Heart right ventricle (tissue), 16 donors: ENCODE data around the gene ITIH5. TPM values are rescaled to one million over a fixed set of nuclear protein-coding genes. Genes with fewer than 3 reads are reported as not detected.

Experiments used
- ATAC-seq, 8 donors: fragments of 200-7000 bp; cut with Tn5 transposase; one replicate each; pipeline ENCODE4 v1.9.1; 2020; ENCODE audit warnings: mild to moderate bottlenecking in 8 of 8, moderate library complexity in 8 of 8, moderate number of reproducible peaks in 1 of 8
- DNase-seq, 2 donors: peaks; one replicate each; pipeline ENCODE4 v3.0.0-alpha.2; 2020
- H3K27ac ChIP-seq, 10 donors: fragments of 200-600 bp; sonication (generic) in 2 of 10; one replicate each; pipeline versions ENCODE4 v1.5.0 to v1.8.0; 2020 to 2022; ENCODE audit warnings: mild to moderate bottlenecking in 3 of 10
- H3K27me3 ChIP-seq, 7 donors: fragments of 200-600 bp; one replicate each; pipeline ENCODE4 v1.8.0; 2021 to 2022; ENCODE audit warnings: mild to moderate bottlenecking in 2 of 7
- H3K36me3 ChIP-seq, 9 donors: fragments of 200-600 bp; sonication (generic) in 1 of 9; one replicate each; pipeline versions ENCODE4 v1.5.0 to v1.8.0; 2020 to 2022; ENCODE audit warnings: mild to moderate bottlenecking in 2 of 9
- H3K4me1 ChIP-seq, 9 donors: fragments of 200-600 bp; sonication (generic) in 1 of 9; one replicate each; pipeline versions ENCODE4 v1.5.0 to v1.8.0; 2020 to 2022; ENCODE audit warnings: mild to moderate bottlenecking in 4 of 9
- H3K4me3 ChIP-seq, 10 donors: fragments of 200-600 bp; sonication (generic) in 2 of 10; one replicate each; pipeline versions ENCODE4 v1.5.0 to v1.8.0; 2020 to 2022; ENCODE audit warnings: mild to moderate bottlenecking in 7 of 10, moderate library complexity in 2 of 10
- H3K9me3 ChIP-seq, 11 donors: fragments of 200-600 bp in 10 of 11; sonication (generic) in 2 of 11; one replicate each; pipeline versions ENCODE4 v1.5.0 to v1.8.0; 2013 to 2022; ENCODE audit warnings: mild to moderate bottlenecking in 2 of 11, control low read depth in 1 of 11, moderate library complexity in 1 of 11
- CTCF ChIP-seq, 9 donors: fragments of 200-600 bp; sonication (generic) in 2 of 9; IDR thresholded peaks; one replicate each; pipeline versions ENCODE4 v1.5.0 to v1.8.0; 2021 to 2022; ENCODE audit warnings: antibody characterized with exemption in 9 of 9, mild to moderate bottlenecking in 5 of 9, moderate library complexity in 1 of 9
- WGBS, 2 donors: extraction: QIAGEN DNeasy Blood & Tissue Kit; methylation state at CpG; one replicate each; pipeline ENCODE4 v1.1.7; 2013; ENCODE audit warnings: inconsistent platforms in 1 of 2; 5-methylcytosine and 5-hydroxymethylcytosine counted together
- intact Hi-C, 10 donors: fragments of 100-400 bp; cut with DNase I; formaldehyde crosslinking; loops; one replicate each; pipeline versions ENCODE4 v1.11.1 to v1.14.2; 2022
- polyA plus RNA-seq, 2 donors: library from polyadenylated mRNA; stranded (reverse); fragments of 200-250 nt; gene quantifications; one replicate each; pipeline ENCODE4 v1.2.3, GENCODE V29; 2013
- total RNA-seq, 10 donors: library from RNA; stranded (reverse); fragmentation: NEBNext Ultra II Directional in 3 of 10; extraction: Animal tissue kit (Norgen Biotek cat#: 25700) in 3 of 10; gene quantifications; one replicate each; pipeline versions ENCODE4 v1.2.1 to v1.2.4, GENCODE V29; 2021 to 2023
- donor health status: Arrhythmogenic right ventricular cardiomyopathy.
- donor health status: ischemic (EF 13 %, LVEDD 7.1; RV severe dilation, severe dysfunction).
- donor health status: healthy with polysubstance abuse.
- donor health status: DM: no; HTN: yes; CAD: no.
- donor health status: DM: no; HTN: no; CAD: no.
- donor health status: ischemic (EF 25% LVEDD 6.9; RV normal size, moderate dysfunction).
- donor health status: ischemic (EF 25% LVEDD 5.7; RV mildly dilated, moderate dysfunction).
- donor health status: healthy.
- donor health status: DM: yes; HTN: yes; CAD: no.
- donor health status: Ischemic cardiomyopathy.
- donor health status: ischemic (EF 35%, LVEDD 5.7; RV mildly dilated, moderate dysfunction).
- donor health status: nonischemic (EF 11% LVEDD 7.7; RV severe dilation, severe dysfunction).
- donor health status: DM: yes; HTN: yes; CAD: no.
- donor health status: PGD.
- donor health status: ischemic (EF 29% LVEDD 5.4; RV normal size, mild dysfunction).
- donor health status: nonischemic (EF 23%, LVEDD 6.1; RV moderate dilation, normal function).

Gene ITIH5
- total and polyA plus RNA-seq, 12 donors: 2.8 to 21.3 (median 12.2) TPM

- intact Hi-C loops: no loop called here
Measured at GRCh38 chr10:7566891-7567290, 99.9 kb downstream of the ITIH5 start.

GRCh38 chr10:7565871-7566270, 100.9 kb downstream of the ITIH5 start:
- DNase-seq: no peak
- Histone ChIP-seq H3K4me3 (no peak overlapping the region), H3K36me3 (peaks cover 0 to 25% (median 0%) of the 10 kb centered on the region in 9 donors), H3K4me1 (peaks cover 10 to 38% (median 33%) of the 10 kb centered on the region in 9 donors), H3K9me3 (no peaks in the 10 kb centered on the region), H3K27ac (no peak overlapping the region), H3K27me3 (no peaks in the 10 kb centered on the region)
- no peak for TF ChIP-seq CTCF (IDR thresholded peaks at IDR 0.05)
- intact Hi-C loops: no loop called here
- 96 to 97% methylated on average over 12 of the region's 12 CpGs for WGBS, 2 donors
- ATAC-seq: no peak

More at GRCh38 chr10:7566891-7567290, 99.9 kb downstream of the ITIH5 start:
- Histone ChIP-seq H3K9me3 (no peaks in the 10 kb centered on the region), H3K27ac (no peak overlapping the region), H3K36me3 (peaks cover 0 to 30% (median 0%) of the 10 kb centered on the region in 9 donors), H3K27me3 (no peaks in the 10 kb centered on the region), H3K4me1 (peaks cover 6 to 28% (median 23%) of the 10 kb centered on the region in 9 donors), H3K4me3 (no peak overlapping the region)
- ATAC-seq: no peak
- TF ChIP-seq CTCF (IDR thresholded peaks at IDR 0.05): no peak
- no peak for DNase-seq
- WGBS, 2 donors: 94% methylated on average over 5 of the region's 5 CpGs

- 58 to 62% methylated on average over 14 of the region's 14 CpGs for WGBS, 2 donors
- peaks cover 0 to 12% (median 0%) of the 10 kb centered on the region in 9 donors for H3K36me3 ChIP-seq
- no peaks in the 10 kb centered on the region for H3K9me3 ChIP-seq
- no peaks in the 10 kb centered on the region for H3K27me3 ChIP-seq
- intact Hi-C loops: no loop called here
- DNase-seq: no peak
- peak in 2 of 8 donors; percentile 2 to 13 for ATAC-seq
- H3K4me3 ChIP-seq: no peak overlapping the region
- peaks cover 10 to 45% (median 36%) of the 10 kb centered on the region in 9 donors for H3K4me1 ChIP-seq
- TF ChIP-seq CTCF (IDR thresholded peaks at IDR 0.05): no peak
- peak overlapping the region in 5 of 10 donors; percentile 3 to 74 (median 21) for H3K27ac ChIP-seq
Measured at GRCh38 chr10:7563770-7564169, 103.0 kb downstream of the ITIH5 start.

- Histone ChIP-seq H3K4me1 (peaks cover 10 to 45% (median 36%) of the 10 kb centered on the region in 9 donors), H3K27ac (peak overlapping the region in 6 of 10 donors; percentile 5 to 74 (median 24)), H3K27me3 (no peaks in the 10 kb centered on the region), H3K36me3 (peaks cover 0 to 12% (median 0%) of the 10 kb centered on the region in 9 donors), H3K4me3 (no peak overlapping the region), H3K9me3 (no peaks in the 10 kb centered on the region)
- WGBS, 2 donors: 18 to 23% methylated on average over 7 of the region's 7 CpGs
- DNase-seq (peak in 1 of 2 donors; percentile 69), ATAC-seq (peak; percentile 23 to 68 (median 44))
- intact Hi-C loops: no loop called here
- TF ChIP-seq CTCF (IDR thresholded peaks at IDR 0.05): no peak
Measured at GRCh38 chr10:7563368-7563767, 103.4 kb downstream of the ITIH5 start.
